HL-60/S4 (cell line): ENCODE measurements around the gene PACSIN2.
"Not testable (repeated sequence)": the region's sequence is repeated elsewhere in the genome, so short reads cannot be mapped to it uniquely, and the experiment has no call there.

Experiments
- in situ Hi-C: fragments of 300-500 bp; cut with MboI; formaldehyde crosslinking; loops from 2 replicates; pipeline ENCODE4 v1.14.3; 2022; ENCODE audit warnings: low sequenced_read_pairs

The PACSIN2 gene

GRCh38 chr22:42947211-42947990 is 67.5 kb downstream of the PACSIN2 start:
- in situ Hi-C loops, result no loop called here

- in situ Hi-C loops, result no loop called here
Observed at GRCh38 chr22:42946546-42947198, 68.3 kb downstream of the PACSIN2 start.

DNA sequence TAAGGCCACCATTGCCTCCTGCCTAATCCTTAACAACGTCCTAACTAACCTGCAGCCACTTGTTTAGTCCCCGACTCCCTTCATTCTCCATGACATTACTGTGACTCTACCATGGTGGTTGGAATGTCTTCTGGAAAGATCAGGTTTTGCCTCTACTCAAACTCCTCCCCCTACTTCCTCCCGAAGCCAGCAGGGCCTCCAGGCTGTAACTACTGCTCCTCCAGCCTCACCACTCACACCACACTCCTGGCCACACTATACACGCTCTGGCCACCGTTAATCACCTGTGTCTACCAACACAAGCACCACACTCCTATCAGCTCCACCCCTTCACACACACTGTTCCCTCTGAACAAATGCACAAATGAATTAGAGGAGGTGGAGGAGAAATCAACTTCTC is 69.2 kb downstream of the PACSIN2 start:
- in situ Hi-C loops, result no loop called here

DNA sequence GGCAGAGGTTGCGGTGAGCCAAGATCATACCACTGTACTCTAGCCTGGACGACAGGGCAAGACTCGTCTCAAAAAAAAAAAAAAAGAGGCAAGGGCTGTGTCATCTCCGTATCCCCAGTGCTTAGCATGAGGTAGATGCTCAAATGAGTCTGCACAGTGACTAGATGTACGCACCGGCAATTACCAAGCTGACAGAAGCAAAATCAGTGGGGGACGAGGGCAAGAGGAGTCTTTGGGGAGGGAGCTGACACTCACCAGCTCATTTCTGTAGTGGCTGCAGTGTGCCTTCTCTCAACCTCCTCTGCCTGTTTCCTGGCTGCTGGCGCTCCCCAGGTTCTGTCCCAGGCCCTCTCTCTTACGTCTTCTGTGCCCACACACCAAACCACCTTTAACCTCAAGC is 69.9 kb downstream of the PACSIN2 start:
- in situ Hi-C loops, result no loop called here

DNA sequence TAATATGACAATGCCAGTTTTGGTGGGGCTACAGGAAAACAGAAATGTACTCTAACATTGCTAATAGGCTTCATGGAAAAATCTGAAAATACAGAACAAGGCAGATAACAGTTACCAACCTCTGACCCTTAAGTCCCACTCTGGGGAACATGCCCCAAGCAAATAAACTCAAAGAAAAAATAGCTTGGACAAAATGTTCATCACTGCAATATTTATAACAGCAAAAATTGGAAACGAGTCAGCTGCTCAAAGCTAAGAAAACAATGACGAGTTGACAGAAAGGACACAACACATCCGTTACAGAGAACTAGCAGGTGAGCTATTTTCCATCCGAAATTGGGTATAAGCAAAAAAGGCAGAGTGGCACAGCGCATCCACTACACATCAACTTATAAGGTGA is 70.5 kb downstream of the PACSIN2 start:
- in situ Hi-C loops, result no loop called here

DNA sequence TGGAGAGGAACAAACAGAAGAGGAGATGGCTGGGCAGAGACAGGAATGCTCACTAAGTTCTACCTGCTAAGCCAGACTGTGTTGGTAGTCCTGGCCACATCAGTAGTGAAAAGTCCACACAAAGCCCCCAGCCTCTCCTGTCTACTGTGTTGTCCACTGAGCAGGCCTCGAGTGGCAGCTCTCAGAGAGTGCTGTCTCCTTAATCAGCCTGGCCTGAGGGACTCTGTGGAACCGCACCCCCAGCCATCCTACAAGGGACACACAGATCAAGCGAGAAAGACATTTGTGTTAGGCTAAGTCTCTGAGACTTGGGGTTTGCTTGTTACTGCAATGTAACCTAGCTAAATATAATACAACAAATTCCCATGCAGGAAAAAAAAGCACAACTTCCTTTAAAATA is 71.0 kb downstream of the PACSIN2 start:
- in situ Hi-C loops, result no loop called here

DNA sequence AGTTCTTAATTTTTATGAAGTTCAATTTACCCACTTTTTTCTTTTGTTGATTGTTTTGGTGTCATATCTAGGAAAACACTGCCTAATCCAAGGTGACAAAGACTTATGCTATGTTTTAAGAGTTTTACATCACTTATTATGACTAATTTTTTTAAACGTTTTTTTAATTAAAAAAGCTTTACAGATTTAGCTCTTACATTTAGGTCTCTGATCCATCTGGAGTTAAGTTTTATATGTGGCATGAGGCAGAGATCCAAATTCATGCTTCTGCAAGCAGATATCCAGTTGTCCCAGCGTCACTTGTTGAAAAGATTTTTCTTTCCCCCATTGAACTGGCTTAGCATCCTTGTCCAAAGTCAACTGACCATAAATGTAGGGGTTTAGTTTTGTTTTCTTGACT is 72.6 kb downstream of the PACSIN2 start:
- in situ Hi-C loops, result no loop called here

GRCh38 chr22:42939941-42940653 is 74.9 kb downstream of the PACSIN2 start:
- in situ Hi-C loops, result no loop called here

GRCh38 chr22:42939451-42939881 is 75.5 kb downstream of the PACSIN2 start:
- in situ Hi-C loops, result no loop called here

DNA sequence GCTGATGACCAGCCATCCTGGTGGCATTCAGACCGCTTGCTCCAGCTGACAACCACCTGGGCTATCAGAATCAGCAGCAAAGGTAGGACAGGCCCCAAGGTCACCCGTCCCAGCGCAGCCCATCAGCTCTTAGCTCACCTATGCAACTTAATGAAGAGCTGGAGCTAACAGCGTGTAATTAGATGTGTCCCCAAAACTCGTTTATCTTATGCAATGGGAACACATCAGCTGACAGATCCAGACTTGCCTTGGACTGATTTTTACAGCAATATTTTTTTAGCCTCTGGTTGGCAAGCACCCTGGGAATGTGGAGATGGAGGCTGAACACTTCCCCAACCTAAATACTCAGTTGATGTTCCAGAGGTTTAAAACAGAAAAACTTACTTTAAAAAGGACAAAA is 76.0 kb downstream of the PACSIN2 start:
- in situ Hi-C loops, result no loop called here

DNA sequence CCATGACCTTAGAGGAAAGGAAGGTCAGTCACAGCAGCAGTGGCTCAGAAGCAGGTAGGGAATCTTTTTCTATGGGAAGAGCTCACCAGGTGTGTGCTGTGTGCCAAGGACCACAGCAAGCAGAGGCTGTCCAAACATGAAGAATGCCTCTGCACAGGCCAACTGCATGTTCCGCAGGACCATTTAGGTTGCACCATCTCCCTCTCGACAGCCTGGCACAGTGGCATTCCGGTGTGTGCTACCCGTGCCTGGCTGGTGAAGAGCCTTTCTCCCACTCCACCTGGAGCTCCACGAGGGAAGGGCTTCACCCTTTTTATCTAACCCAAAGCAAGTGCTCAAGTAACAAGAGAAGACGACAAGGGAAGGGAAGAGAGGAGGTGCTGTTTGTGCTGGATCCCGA is 76.5 kb downstream of the PACSIN2 start:
- in situ Hi-C loops, result no loop called here

DNA sequence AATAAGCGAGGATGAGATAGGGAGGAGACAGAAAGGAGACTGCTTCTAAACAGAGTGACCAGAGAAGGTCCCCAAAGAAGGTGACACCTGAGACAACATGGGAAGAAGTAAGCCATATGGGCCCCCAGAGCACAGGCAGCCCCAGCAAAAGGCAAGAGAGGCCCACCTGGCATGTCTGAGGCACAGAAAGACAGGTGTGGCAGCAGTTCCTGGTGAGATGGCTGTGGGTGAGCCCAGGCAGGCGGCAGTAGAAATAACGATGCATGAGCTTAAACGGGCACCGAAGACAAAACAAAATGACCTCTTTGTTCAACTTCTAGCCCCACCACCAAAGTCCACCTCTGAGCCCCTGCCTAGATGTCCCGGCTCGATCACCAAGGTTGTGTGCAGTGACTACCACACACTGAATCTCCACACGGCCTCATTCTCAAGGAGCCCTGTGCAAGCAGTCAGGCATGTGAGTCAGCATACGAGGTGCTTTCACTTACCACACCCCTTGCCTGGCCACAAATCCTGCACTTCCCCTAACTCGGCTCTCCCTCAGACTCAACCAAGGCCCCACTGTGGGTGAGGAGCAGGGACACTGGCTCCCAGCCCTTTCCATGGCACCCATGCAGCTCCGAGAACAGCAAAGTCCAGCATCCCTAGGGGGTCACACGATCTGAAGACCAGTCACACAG is 77.6 kb downstream of the PACSIN2 start:
- in situ Hi-C loops, result no loop called here

GRCh38 chr22:42936680-42937079 is 78.3 kb downstream of the PACSIN2 start:
- in situ Hi-C loops, result not testable (repeated sequence)

- in situ Hi-C loops, result no loop called here
Observed at GRCh38 chr22:42934338-42934737, 80.6 kb downstream of the PACSIN2 start.

DNA sequence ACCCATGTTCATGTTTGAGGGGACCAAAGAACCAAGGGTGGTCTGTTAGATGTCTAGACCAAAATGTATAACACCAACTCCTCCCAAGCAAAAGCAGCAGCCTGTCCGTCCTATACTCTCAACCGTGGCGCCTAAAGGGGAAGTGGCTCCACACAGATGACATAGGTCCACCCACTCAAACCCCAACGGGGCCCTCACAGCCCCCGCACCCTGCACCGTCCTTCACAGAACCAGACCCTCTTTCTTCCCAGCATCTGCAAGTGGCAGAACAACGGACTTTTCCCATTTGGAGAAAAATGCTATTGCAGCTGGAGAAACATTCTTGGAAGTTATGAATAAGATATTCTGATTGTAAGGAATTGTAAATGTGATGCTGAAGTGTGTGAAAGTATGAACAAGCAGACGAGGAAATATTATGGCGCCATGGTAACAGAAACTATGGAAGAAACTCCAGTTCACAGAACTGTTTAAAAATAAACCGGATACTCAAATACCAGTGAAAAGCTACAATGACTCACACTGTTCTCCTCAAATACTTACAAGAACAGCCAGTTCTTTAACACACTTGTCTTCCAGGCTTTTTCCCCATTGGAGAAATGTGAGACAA is 81.4 kb downstream of the PACSIN2 start:
- in situ Hi-C loops, result no loop called here

GRCh38 chr22:42932857-42933484 is 82.0 kb downstream of the PACSIN2 start:
- in situ Hi-C loops, result no loop called here

- in situ Hi-C loops, result no loop called here
Observed at GRCh38 chr22:42932197-42932519, 82.8 kb downstream of the PACSIN2 start.

GRCh38 chr22:42931421-42932196 is 83.3 kb downstream of the PACSIN2 start:
- in situ Hi-C loops, result no loop called here

DNA sequence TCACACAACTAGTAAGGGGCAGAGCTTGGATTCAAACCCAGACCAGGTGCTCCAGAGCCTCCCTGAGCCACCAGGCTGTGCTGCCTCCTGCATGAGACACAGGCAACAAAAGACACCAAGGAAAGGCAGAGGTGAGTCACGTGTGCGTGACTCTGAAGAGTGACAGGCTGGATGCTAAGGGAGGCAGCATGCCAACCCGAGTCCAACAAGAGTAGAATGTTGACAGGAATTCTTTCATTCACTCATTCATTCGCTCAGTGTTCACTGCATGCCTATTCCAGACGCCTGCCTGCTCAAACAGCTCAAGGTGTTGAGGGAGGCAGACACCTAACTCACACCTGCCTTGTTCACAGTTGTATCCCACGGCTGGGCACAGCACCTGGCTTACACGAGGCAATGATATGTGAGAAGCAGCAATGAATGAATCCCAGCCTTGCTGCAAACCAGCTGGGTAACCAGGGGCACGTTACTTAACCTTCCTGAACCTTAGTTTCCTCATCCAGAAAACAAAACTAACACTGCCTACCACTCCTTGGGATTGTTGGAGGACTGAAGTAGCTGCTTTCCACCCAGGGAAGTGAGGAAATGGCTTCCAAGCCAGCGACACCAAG is 84.0 kb downstream of the PACSIN2 start:
- in situ Hi-C loops, result no loop called here

DNA sequence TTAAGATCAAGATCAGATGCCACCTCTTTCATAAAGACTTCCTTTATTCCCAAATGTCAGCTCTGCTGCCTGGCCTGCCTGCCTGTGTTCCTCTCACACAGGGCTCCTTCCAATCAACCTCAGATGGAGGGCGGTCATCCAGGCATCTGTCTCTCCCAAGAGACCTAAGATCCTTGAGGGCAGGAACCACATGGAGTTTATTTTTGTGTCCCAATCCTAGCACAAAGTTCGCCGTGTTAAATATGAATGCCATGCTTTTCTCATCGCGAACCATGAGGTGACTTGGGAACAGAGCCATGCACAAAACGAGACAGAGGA is 85.2 kb downstream of the PACSIN2 start:
- in situ Hi-C loops, result no loop called here
